Activated naive CD4-positive, alpha-beta T cell treated with anti-CD3 and anti-CD28 coated beads for 36 hours (primary cell): ENCODE results near the gene TFAP2B. TPM values are rescaled to one million over a fixed set of nuclear protein-coding genes. Genes with fewer than 3 reads are reported as not detected.

ENCODE experiments used
- CTCF ChIA-PET: fragments of 350-600 bp; sonication (Branson Sonifier 250); formaldehyde crosslinking; loops from one replicate; lab custom pipeline; 2021; ENCODE audit warnings: antibody characterized with exemption; lab: Charles Lee
- DNase-seq: peaks from one replicate; pipeline ENCODE4 v3.0.0-alpha.2; 2020
- H3K27ac Mint-ChIP-seq: one replicate; pipeline ENCODE4 v1.8.0; 2021; ENCODE audit warnings: mild to moderate bottlenecking, mixed read lengths
- H3K27me3 Mint-ChIP-seq: one replicate; pipeline ENCODE4 v1.8.0; 2021; ENCODE audit warnings: low read depth, mixed read lengths
- H3K36me3 Mint-ChIP-seq: one replicate; pipeline ENCODE4 v1.8.0; 2021; ENCODE audit warnings: low read depth, mixed read lengths
- H3K4me1 Mint-ChIP-seq: one replicate; pipeline ENCODE4 v1.8.0; 2021; ENCODE audit warnings: low read depth, mixed read lengths
- H3K4me3 Mint-ChIP-seq: one replicate; pipeline ENCODE4 v1.8.0; 2021; ENCODE audit warnings: mild to moderate bottlenecking, moderate library complexity, mixed read lengths
- H3K9me3 Mint-ChIP-seq: one replicate; pipeline ENCODE4 v1.8.0; 2021; ENCODE audit warnings: mixed read lengths
- intact Hi-C: fragments of 100-400 bp; cut with micrococcal nuclease; formaldehyde crosslinking; loops from one replicate; pipeline ENCODE4 v1.15.1; 2023
- total RNA-seq, 2 experiments: library from RNA; stranded (reverse); gene quantifications; one replicate each; pipeline ENCODE4 v1.2.3, GENCODE V29; 2021

Gene TFAP2B
- total RNA-seq, 2 experiments from 2014 or later: not detected

DNA sequence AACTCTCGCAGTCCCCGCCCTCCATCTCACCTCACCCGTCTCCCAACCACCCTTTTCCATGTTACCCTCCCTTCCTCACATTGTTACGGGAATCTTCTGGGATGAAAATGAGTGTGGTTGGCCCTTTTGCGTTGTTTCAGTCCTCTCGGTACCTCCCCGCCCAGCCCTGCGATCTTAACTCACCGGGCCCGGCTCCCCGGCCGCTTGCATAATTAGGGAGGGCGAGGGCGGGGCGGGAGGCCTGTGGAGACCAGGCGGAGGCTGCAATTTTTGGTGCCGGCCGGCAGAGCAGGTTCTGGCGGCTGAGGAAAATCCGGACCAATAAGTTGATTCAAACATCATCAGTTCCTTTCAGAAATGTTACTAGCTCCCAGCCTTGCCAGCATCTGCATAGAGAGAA is 25.2 kb downstream of the TFAP2B start:
- H3K4me1 Mint-ChIP-seq: no peaks in the 10 kb centered on the region
- no peak for DNase-seq
- no peaks in the 10 kb centered on the region for H3K9me3 Mint-ChIP-seq
- H3K4me3 Mint-ChIP-seq: no peak overlapping the region
- peaks cover 80% of the 10 kb centered on the region for H3K27me3 Mint-ChIP-seq
- intact Hi-C loops: loop anchor here (2.0 to 5.0 kb wide), 3 partner anchors 23 to 132 kb away; partner anchors contain the start of gene TFAP2D
- CTCF ChIA-PET: no interaction called here
- peaks cover 2% of the 10 kb centered on the region for H3K36me3 Mint-ChIP-seq
- no peak overlapping the region for H3K27ac Mint-ChIP-seq

DNA sequence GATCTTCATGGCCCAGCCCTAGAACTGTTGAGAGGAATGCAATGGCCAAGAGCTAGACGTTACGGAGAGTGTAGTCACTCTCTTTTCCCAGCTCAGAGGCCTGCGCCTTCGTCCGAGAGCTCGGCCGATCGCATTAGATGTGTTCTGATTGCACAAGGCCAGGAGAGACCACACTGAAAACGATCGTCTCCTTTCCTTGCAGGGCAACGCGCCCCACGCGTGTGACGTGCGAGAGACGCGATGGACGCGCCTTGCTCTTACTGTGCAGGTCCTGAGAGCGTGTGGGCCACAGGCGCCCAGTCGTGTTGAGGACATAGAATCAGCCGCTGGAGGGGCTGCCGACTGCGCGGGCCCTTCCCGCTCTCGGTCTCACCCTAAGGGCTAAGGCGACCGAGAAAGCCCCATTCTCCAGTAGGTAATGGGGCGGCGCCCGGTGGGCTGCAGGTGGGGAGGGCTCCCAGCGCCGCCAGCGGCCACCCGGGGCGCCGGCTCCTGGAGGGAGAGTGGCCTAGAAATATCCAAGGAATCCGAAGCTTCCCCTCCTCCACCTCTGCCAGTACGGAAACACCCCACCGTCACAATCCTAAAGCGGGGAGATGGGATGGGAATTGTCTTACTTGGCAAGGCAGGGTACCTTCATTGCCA is 26.9 kb downstream of the TFAP2B start:
- H3K4me1 Mint-ChIP-seq: no peaks in the 10 kb centered on the region
- CTCF ChIA-PET: no interaction called here
- H3K4me3 Mint-ChIP-seq: no peak overlapping the region
- H3K9me3 Mint-ChIP-seq: no peaks in the 10 kb centered on the region
- intact Hi-C loops: loop anchor here (2.0 kb wide), 2 partner anchors 25 to 125 kb away; no protein-coding TSS in a partner anchor
- no peak for DNase-seq
- H3K27me3 Mint-ChIP-seq: peaks cover 81% of the 10 kb centered on the region
- no peak overlapping the region for H3K27ac Mint-ChIP-seq
- peaks cover 4% of the 10 kb centered on the region for H3K36me3 Mint-ChIP-seq

DNA sequence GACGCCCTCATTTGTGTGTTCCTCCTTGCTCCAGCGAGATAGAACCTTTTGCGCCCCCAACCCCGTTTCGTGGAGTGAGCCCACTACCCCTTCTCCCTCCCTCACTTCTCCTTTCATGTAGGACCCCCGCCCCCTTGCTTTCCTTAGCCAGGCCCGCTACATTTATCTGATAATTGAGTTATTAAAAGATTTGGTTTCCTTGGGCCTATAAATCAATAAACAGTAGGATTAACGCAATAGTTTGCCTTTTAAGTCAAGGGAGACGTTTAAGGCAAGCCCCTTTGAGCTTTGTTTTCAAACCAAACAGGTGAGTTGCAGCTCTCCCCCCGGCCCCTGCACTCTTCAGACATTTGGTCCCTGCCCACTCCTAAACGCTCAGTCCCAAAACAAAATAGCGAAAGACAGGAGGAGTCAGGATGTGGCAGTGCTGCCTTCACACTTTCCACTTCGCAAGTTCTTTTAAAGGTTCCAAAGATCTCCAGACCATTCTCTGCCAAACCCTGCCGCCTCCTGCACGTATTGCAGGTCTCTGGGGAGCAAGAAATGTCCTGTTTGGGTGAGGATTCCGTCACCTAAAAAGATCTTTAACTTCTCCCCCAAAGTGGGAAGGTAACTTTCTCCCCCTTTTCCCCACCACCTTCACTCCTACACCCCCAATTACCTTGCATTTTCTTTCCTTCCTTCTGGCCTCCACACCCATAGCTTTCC is 27.6 kb downstream of the TFAP2B start:
- no peak for DNase-seq
- H3K36me3 Mint-ChIP-seq: peaks cover 4% of the 10 kb centered on the region
- intact Hi-C loops: no loop called here
- H3K9me3 Mint-ChIP-seq: no peaks in the 10 kb centered on the region
- no peak overlapping the region for H3K4me3 Mint-ChIP-seq
- H3K27me3 Mint-ChIP-seq: peaks cover 78% of the 10 kb centered on the region
- CTCF ChIA-PET: no interaction called here
- no peaks in the 10 kb centered on the region for H3K4me1 Mint-ChIP-seq
- no peak overlapping the region for H3K27ac Mint-ChIP-seq

DNA sequence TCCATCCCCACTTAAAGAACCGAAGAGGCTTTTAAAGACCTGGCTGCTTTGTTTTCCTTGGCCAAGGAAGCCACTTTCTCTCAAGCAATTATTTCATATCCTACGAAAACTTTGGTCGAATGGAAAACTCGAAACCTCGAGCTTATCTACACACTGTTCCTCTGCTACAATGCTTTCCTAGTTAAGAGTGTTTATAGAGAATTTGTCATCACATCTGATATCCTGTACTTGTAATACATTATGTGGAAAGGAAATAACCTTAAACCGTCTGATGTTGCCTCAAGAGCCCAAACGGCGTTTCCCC is 28.1 kb downstream of the TFAP2B start:
- no peak for DNase-seq
- no peaks in the 10 kb centered on the region for H3K4me1 Mint-ChIP-seq
- H3K36me3 Mint-ChIP-seq: peaks cover 4% of the 10 kb centered on the region
- no peaks in the 10 kb centered on the region for H3K9me3 Mint-ChIP-seq
- no peak overlapping the region for H3K4me3 Mint-ChIP-seq
- peaks cover 78% of the 10 kb centered on the region for H3K27me3 Mint-ChIP-seq
- no peak overlapping the region for H3K27ac Mint-ChIP-seq
- CTCF ChIA-PET: no interaction called here
- intact Hi-C loops: no loop called here

DNA sequence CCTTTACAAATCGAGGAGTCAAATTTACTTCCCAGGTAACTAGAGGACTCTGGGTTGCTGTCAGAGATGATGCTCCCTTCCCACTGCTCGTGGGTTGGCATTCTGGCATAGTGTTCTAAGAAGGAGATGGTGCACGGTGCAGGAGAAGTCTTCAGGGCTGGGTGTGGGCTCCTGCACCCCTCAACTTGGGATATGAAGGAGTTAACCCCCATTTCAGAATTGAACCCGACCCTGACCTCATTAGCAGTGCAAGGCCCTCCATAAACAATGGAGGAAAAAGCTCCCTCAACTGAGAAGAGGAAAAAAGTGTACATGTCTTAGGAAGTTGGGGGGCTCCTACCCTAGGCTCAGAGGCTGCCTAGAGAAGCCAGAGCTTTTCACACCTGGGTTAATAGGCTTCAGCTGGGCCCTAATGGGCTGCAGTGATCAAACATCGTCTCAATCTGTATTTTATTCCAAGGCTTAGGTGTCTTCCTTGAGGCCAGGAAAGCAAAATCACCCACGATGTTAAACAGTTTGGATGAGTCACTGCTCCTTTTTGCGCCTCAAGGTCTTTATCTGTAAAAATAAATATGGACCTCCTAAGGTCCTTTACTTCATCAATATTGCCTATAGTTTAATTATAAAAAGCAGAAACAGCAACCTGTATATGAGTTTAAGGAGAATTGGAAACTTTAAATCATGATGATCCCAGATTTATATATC is 29.4 kb downstream of the TFAP2B start:
- DNase-seq: no peak
- Mint-ChIP-seq H3K27ac (no peak overlapping the region), H3K9me3 (no peaks in the 10 kb centered on the region), H3K4me3 (no peak overlapping the region), H3K36me3 (peaks cover 3% of the 10 kb centered on the region), H3K4me1 (no peaks in the 10 kb centered on the region), H3K27me3 (peaks cover 81% of the 10 kb centered on the region)
- intact Hi-C loops: no loop called here
- CTCF ChIA-PET: no interaction called here

DNA sequence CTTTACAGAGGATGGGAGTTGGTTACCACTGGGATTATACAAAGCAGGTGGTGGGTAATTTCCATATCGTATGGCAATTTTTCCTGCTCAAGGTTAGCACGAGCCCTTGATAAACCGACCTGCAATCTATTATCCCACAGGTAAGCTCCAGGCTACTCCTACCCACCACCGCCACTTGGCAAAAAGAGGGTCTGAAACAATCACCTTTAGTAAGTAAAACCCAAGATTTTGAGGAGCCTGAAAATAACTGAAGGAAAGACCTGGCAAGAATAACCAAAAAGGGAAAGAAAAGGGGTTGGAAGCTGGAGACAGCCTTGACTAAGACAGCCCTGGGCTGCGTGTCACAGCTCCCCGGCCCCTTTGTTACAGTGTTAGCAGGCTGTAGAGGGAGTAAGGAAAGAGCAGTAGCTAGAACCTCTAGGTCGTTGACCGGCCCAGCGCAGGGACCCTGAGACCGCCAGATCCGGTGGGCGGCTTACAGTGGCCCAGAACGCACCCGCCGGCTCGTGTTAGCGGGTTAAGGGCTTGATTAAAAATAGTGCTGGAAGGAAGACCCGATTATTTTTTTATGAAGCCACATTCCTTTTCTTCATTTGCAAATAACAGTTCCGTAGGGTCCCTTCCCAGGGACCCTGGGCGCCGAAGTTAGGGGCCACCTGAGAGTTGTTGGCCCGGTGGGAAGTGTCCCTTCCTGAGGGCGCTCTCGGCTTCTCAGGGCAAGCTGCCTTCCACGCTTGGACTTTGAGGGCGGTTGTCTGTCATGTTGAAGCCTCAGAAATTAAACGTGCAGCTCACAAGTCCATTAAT is 30.5 kb downstream of the TFAP2B start:
- DNase-seq: no peak
- Mint-ChIP-seq H3K36me3 (peaks cover 2% of the 10 kb centered on the region), H3K4me3 (no peak overlapping the region), H3K9me3 (no peaks in the 10 kb centered on the region), H3K4me1 (no peaks in the 10 kb centered on the region), H3K27ac (no peak overlapping the region), H3K27me3 (peaks cover 82% of the 10 kb centered on the region)
- CTCF ChIA-PET: no interaction called here
- intact Hi-C loops: no loop called here

DNA sequence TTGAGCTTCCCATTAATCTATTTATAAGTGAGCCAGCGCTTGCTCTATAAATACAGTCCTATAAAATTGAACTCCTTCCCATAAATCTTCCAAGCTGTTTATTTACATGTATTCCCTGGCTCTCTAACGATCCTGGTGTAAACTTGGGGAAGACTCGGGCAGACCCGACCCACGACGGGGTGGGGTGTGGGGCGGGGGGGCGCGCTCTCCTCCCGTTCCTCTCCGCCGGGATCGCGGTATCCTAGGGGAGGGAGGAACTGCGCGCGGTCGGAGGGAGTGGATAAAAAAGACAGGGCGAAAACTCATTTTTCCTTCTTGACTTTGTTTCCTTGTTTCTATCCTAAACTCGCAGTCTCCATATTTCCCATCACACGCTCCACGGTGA is 31.1 kb downstream of the TFAP2B start:
- H3K9me3 Mint-ChIP-seq: no peaks in the 10 kb centered on the region
- H3K27me3 Mint-ChIP-seq: peaks cover 76% of the 10 kb centered on the region
- CTCF ChIA-PET: interaction anchor here (0.6 kb wide), 1 partner anchor 16 kb away, joined by 3 read pairs; no protein-coding TSS in a partner anchor
- DNase-seq: no peak
- H3K27ac Mint-ChIP-seq: no peak overlapping the region
- H3K4me3 Mint-ChIP-seq: no peak overlapping the region
- intact Hi-C loops: no loop called here
- H3K36me3 Mint-ChIP-seq: peaks cover 2% of the 10 kb centered on the region
- no peaks in the 10 kb centered on the region for H3K4me1 Mint-ChIP-seq

DNA sequence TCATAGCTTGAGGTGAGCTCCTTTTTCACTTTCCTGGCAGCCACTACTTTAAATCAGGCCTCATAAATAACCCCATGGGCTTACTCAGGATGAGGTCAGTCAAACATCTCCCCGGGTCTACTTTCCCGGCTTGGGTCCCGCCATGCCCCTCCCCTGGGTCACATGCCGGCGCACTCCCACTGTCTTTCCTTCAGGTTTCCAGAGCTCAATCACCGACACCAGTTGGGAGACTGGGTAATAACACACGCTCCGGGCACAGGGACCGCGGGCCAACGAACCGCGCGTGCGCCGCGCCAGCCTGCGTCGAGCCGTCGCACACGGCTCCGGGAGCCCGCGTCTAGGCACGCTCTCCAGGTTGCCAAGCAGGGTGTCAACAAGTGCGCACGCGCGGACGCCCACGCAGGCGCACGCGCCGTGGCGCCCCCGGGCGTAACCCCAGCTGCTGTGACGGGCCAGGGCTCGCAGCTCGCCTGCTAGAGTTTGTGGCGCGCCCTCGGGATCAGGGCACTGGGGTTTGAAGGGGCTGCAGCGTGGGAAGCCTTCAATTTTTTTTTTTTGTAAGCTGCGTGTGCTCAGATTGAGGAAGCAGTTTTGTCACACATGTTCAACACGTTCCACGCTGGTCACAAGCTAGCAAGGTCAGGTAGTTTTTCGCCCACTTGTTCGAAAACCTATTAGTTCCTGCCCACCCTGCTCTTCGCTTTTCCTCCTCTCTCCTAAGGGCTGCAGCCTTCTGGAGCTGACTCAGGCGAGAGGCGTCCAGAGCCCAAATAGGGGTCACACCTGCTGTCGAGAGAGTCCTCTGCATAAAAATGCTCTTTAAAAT is 31.8 kb downstream of the TFAP2B start:
- Mint-ChIP-seq H3K36me3 (peaks cover 2% of the 10 kb centered on the region), H3K9me3 (no peaks in the 10 kb centered on the region), H3K27me3 (peaks cover 70% of the 10 kb centered on the region), H3K27ac (no peak overlapping the region), H3K4me3 (no peak overlapping the region), H3K4me1 (no peaks in the 10 kb centered on the region)
- CTCF ChIA-PET: interaction anchor here (0.6 kb wide), 1 partner anchor 17 kb away, joined by 3 read pairs; no protein-coding TSS in a partner anchor
- no peak for DNase-seq
- intact Hi-C loops: no loop called here

DNA sequence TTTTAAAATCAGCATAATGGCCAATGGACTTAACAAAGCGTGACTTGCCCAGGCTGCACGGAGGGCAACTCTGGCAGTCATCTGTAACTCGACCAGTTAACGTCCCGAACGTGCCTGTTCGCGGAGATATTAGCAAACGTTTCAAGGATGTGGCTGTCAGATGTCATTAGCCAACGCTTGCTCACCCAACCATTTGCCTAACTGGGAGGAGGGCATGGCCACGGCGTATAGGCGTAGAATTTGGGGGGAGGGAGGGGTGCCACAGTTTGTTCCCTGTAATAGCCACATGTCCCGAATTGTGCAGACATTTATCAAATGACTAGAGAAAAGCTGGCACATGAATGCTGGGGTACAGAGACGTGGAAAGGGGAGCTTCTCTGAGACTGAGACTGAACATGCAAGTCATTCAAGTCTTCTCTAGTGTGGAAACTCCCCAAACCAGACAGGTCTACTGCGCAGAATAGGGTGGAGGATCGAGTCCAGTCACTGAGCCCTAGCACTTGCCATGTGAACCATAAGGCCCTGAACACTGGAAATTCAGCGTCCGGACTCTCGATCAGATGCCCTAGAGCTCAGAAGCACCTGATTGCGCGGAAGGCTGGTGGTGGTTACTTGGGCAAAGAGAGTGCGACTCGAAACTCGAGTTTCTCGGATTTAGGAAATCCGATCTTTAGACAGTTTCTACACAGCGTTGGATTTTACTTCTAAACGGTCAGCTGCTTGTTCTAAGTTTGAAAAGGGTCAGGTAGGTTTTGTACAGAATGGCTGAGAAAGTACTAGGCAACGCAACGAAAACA is 32.6 kb downstream of the TFAP2B start:
- H3K36me3 Mint-ChIP-seq: peaks cover 2% of the 10 kb centered on the region
- DNase-seq: no peak
- H3K4me3 Mint-ChIP-seq: no peak overlapping the region
- peaks cover 64% of the 10 kb centered on the region for H3K27me3 Mint-ChIP-seq
- H3K9me3 Mint-ChIP-seq: no peaks in the 10 kb centered on the region
- intact Hi-C loops: no loop called here
- no peak overlapping the region for H3K27ac Mint-ChIP-seq
- no peaks in the 10 kb centered on the region for H3K4me1 Mint-ChIP-seq
- CTCF ChIA-PET: interaction anchor here (0.5 to 0.6 kb wide), 2 partner anchors 55 to 1075 kb away, joined by 3 read pairs; no protein-coding TSS in a partner anchor

DNA sequence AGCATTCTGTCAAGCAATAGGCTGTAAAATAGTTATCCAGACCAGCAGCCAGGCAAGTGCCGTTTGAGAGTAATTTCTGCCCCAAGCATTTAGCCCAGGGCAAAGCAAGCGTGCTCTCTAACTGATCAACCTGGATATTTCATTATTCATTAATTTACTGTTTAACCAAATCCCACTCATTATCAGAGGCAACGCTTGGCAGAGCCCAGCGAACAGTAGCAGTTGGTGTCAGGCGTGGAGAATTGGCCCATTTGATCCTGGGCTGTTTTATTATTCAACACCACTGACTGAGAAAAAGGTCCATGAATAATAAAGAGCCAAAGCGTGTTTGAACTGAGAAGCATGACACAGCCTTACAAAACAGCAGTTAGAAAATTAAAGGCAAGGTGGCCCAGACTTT is 35.3 kb downstream of the TFAP2B start:
- H3K9me3 Mint-ChIP-seq: no peaks in the 10 kb centered on the region
- CTCF ChIA-PET: no interaction called here
- no peak overlapping the region for H3K27ac Mint-ChIP-seq
- H3K36me3 Mint-ChIP-seq: peaks cover 2% of the 10 kb centered on the region
- intact Hi-C loops: no loop called here
- no peak for DNase-seq
- no peaks in the 10 kb centered on the region for H3K4me1 Mint-ChIP-seq
- H3K4me3 Mint-ChIP-seq: no peak overlapping the region
- peaks cover 41% of the 10 kb centered on the region for H3K27me3 Mint-ChIP-seq

DNA sequence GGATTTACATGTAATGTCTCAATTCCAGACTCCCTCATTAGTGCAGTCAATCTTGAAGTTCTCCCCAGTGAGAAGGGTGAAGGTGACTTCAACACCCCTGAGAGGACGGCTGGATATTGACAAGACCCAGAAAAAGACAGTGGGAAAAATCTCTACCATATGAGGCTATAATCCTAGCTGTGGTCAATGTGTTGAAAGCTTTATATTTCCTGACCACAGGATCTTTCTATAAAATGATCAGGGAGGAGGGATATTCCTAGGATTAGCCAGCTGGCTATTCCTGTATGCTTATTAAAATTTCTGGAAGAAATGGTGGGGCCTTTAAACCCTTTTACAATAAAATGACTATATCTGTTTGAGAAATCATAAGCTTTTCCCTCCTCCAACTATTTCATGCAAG is 43.0 kb downstream of the TFAP2B start:
- H3K36me3 Mint-ChIP-seq: no peaks in the 10 kb centered on the region
- CTCF ChIA-PET: no interaction called here
- H3K27me3 Mint-ChIP-seq: no peaks in the 10 kb centered on the region
- H3K4me1 Mint-ChIP-seq: no peaks in the 10 kb centered on the region
- intact Hi-C loops: no loop called here
- no peak overlapping the region for H3K27ac Mint-ChIP-seq
- H3K4me3 Mint-ChIP-seq: no peak overlapping the region
- H3K9me3 Mint-ChIP-seq: no peaks in the 10 kb centered on the region
- DNase-seq: no peak
